IPS DF 4.7 (cell line): Measurements from ENCODE around the gene FAM81B.

Experiments
- DNase-seq: peaks from one replicate; pipeline ENCODE4 v3.0.0-alpha.2; 2013; ENCODE audit warnings: low spot score; ENCODE audit errors: extremely low read depth

Gene FAM81B

DNA sequence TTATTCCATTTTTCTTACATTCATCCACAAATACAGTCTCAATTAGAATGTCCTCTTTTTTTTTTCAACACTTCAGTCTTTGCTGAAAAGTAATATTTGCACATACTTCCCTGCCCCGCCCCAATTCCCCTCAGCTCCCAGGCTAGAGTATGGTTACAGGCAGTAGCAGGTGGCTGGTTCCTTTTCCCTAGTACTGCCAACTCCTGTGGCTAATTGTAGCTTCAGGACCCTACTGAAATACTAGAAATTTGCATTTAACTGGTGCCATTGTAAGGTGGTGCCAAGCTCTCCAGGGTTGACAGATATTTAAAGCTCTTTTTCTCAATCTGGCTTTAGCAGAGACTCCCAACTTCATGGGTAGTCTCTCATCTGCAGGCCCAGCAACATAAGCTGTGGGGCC is 80.3 kb downstream of the FAM81B start:
- DNase-seq, result no peak

DNA sequence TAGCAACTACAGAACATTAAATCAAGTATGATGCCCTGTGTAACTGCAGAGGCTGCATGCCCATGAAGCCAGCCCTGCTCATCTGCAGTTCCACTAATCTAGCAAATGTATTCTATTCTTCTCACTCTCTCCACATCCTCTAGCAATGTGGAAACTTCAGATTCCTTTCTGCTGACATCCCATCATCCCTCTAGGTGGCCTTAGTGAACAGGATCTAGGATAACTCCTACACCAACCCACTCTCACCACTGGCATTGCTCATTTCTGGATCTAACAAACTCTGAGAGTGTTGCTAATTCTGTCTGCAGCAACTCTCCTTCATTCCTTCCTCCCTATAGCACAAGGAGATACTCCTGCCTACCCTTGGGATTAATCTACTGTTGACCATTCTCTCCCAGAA is 80.8 kb downstream of the FAM81B start:
- DNase-seq, result no peak

DNA sequence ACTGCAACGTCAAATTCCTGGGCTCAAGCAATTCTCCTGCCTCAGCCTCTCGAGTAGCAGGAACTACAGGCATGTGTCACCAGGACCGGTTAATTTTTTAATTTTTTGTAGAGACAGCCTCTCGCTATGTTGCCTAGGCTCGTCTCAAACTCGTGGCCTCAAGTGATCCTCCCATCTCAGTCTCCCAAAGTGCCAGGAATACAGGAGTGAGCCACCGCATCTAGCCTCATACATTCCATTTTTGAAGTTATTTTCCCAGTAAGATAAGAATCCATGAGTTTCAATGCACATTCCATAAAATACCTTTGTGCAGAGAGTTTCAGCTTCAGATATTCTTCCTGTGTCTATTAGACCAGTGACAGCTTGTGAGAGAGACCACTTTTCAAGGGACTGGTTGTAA is 93.3 kb downstream of the FAM81B start:
- no peak for DNase-seq

DNA sequence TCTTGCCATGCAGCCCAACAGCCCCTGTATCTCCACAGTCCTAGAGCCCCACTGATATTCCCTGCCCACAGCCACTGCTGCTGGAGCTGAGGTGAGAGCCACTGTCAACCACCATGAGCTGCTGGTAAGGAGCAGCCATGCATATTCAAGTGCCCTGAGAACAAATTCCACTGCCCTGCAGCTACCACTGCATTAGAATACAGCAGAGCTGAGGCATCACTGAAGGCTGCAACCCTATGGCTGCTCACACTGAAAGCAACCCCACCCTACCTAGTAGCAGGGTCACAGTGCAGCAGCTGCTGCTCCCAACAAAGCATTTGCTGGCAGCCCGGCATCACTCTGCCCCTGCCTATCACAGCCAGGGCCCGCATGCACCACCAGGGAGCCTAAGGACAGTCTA is 95.0 kb downstream of the FAM81B start:
- DNase-seq, result no peak

DNA sequence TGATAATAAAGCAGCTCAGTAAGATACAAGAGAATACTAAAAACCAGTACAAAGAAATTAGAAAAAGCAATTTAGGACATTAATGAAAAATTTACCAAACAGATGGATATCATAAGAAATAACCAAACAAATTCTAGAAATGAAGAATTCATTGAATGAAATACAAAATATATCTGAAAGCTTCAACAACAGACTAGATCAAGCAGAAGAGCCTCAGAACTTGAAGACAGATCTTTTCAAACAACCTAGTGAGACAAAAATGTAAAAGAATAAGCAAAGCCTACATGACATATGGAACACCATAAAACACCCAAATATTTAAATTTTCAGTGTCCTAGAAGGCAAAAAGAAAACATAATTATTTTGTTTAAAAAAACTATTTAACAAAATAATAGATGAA is 96.7 kb downstream of the FAM81B start:
- DNase-seq, result no peak
